ENCODE results near the gene LPA.
"Not testable (repeated sequence)": the region's sequence is repeated elsewhere in the genome, so short reads cannot be mapped to it uniquely, and the experiment has no call there.

The LPA gene, protein sequence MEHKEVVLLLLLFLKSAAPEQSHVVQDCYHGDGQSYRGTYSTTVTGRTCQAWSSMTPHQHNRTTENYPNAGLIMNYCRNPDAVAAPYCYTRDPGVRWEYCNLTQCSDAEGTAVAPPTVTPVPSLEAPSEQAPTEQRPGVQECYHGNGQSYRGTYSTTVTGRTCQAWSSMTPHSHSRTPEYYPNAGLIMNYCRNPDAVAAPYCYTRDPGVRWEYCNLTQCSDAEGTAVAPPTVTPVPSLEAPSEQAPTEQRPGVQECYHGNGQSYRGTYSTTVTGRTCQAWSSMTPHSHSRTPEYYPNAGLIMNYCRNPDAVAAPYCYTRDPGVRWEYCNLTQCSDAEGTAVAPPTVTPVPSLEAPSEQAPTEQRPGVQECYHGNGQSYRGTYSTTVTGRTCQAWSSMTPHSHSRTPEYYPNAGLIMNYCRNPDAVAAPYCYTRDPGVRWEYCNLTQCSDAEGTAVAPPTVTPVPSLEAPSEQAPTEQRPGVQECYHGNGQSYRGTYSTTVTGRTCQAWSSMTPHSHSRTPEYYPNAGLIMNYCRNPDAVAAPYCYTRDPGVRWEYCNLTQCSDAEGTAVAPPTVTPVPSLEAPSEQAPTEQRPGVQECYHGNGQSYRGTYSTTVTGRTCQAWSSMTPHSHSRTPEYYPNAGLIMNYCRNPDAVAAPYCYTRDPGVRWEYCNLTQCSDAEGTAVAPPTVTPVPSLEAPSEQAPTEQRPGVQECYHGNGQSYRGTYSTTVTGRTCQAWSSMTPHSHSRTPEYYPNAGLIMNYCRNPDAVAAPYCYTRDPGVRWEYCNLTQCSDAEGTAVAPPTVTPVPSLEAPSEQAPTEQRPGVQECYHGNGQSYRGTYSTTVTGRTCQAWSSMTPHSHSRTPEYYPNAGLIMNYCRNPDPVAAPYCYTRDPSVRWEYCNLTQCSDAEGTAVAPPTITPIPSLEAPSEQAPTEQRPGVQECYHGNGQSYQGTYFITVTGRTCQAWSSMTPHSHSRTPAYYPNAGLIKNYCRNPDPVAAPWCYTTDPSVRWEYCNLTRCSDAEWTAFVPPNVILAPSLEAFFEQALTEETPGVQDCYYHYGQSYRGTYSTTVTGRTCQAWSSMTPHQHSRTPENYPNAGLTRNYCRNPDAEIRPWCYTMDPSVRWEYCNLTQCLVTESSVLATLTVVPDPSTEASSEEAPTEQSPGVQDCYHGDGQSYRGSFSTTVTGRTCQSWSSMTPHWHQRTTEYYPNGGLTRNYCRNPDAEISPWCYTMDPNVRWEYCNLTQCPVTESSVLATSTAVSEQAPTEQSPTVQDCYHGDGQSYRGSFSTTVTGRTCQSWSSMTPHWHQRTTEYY (N-terminal part only)

DNA sequence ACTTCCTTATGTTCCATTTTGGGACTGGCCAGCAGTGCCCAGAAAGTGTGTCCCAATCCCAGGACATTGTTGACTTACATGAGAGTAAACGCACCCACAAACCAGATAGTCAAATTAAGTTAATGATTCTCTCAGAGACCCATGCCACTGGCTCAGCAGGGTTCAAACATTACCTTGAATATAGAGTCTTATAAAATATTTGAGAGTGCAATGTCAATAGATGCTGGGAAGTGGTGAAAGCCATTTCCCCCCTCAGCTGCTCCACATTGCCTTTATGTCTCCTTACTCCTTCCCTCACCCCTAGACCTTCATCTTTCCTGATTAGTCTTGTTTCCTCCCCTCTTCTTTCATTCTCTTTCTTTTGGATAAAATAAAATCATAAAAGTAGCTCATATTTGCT lies at the start of gene LPA:
Gene LPA, minus strand, starts transcription at position 78 of the 400 bp plus-strand sequence. Its CDS starts 61 bp downstream, at position 17.
- DNase-seq (ENCODE audit: low read depth in 2 of 3, low spot score in 2 of 3) = not testable (repeated sequence)

DNA sequence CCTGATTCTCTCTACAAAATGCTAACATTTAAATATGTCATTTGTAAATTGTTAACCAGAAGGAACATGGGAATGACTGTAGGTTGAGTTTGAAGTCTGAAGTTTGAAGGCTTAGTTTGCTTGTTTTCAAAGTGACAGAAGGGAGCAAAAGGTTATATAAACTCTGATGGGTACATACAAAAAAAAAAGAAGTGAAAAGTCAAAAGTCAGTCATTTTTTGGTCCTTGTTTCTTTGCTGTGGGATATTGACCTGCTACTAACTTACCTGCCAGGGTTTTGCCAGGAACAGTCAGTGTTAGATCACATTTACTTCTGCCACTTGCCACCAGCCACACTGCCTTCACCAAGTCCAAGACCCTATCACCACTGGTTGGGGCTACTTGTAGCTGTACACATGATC lies 44.9 kb upstream of the LPA start:
- DNase-seq (ENCODE audit: low read depth in 2 of 3, low spot score in 2 of 3) = not testable (repeated sequence)

- not testable (repeated sequence) for DNase-seq (ENCODE audit: low read depth in 2 of 3, low spot score in 2 of 3)
Observed at GRCh38 chr6:160704688-160705087, 40.6 kb upstream of the LPA start.

GRCh38 chr6:160701918-160702680 lies 38.0 kb upstream of the LPA start, which contains the start of gene PLG:
TSS of gene PLG (plus strand) at chr6:160702244. CDS start at chr6:160702305, 61 bp downstream.
- DNase-seq (ENCODE audit: low read depth in 2 of 3, low spot score in 2 of 3) = not testable (repeated sequence)

DNA sequence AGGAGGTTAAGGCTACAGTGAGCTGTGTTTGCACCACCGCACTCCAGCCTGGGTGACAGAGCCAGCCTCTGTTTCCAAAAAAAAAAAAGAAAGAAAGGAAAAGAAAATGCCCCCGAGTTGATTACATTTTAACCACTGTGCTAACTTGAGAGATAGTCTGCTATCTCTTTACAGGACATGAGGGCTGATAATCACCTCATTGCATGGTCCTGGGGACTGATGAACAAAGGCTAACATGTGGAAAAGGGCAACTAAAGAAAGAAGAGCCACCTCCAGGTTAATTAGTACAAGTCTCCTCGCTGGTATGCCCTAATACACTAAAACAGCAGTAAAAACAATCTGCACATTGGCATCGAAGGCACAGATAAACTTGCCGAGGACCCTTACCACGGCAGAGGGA lies 33.8 kb upstream of the LPA start:
- DNase-seq (ENCODE audit: low read depth in 2 of 3, low spot score in 2 of 3) = no peak

GRCh38 chr6:160696884-160697283 lies 32.8 kb upstream of the LPA start:
- not testable (repeated sequence) for DNase-seq (ENCODE audit: low read depth in 2 of 3, low spot score in 2 of 3)

DNA sequence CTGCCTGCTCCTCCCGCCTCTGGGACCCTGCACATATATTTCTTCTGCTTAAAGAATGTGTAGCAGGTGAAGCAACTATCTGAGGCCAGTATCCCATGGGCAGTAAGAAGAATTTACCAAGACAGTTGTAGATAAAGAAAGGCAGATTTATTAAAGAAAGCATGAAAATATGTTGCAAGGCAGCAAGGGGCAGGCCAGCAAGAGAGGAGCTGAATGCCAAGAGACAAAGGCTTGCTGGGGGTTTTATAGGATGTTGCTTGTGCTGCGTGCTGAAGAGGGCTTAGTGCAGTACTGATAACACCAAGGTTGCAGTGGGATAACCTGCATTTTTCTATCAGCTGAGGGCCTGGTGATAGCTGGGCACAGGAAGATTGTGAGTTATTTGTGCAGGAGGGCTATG lies 31.5 kb upstream of the LPA start:
- not testable (repeated sequence) for DNase-seq (ENCODE audit: low read depth in 2 of 3, low spot score in 2 of 3)

DNA sequence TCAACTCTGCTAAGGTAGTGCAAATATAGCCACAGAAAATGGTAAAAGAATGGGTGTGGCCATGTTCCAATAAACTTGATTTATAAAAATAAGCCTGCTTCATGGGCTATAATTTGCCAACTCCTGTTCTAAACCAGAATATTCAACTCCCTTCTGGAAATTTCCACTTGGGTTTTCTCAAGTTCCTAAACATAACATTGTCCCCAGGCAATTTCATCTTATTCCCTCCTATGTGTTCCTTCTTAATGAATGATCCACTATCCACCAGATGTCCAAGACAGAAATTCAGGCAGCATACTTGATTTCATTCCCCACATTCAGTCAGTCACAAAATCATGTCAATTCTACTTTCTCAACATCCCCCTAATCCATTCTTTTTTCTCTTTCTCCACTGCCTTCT lies 30.9 kb upstream of the LPA start:
- DNase-seq (ENCODE audit: low read depth in 2 of 3, low spot score in 2 of 3) = not testable (repeated sequence)

DNA sequence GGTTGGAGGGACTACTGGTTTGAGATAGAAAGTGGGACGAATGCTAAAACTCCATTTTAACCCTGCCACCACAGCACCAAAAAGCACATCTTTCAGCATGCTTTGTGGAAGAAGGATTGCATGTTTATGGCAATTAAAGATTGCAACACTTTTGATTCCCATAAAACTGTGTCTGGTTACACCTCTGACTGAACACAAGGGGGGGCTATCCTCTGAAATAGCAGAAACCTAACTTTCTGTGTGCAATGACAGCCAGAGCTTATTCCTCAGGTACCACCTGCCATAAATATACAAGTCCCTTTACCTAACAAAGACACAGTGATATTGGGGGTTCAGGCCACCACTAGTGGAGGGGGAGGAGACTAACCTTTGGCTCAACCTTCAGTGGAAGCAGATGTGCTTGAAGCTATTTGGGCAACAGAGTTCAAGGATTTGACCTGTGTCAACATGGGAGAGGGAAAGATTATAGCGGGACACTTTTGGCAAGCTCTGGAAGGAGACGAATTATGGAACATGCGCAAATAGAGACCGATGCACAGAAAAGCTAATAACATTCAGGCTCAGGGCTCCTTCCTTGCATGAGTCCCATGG lies 28.4 kb upstream of the LPA start:
- no peak for DNase-seq (ENCODE audit: low read depth in 2 of 3, low spot score in 2 of 3)

DNA sequence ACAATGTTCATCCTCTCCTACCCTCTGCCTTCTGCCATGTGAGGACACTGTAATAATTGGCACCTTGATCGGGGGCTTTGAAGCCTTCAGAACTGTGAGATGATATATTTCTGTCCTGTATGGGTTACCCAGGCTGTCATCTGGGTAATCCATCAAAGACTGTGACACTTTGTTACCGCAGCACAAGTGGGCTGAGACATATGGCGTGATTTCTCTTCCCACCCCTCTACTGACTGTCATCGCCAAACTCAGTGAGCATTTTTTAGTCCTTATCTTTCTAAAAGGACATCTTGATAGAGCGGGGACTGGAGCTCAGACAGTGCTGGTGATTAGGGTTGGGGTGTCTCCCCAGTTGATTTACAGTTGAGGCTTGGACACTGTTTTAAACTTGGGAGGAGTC lies 27.5 kb upstream of the LPA start:
- no peak for DNase-seq (ENCODE audit: low read depth in 2 of 3, low spot score in 2 of 3)

GRCh38 chr6:160690458-160690857 lies 26.4 kb upstream of the LPA start:
- DNase-seq (ENCODE audit: low read depth in 2 of 3, low spot score in 2 of 3) = no peak

DNA sequence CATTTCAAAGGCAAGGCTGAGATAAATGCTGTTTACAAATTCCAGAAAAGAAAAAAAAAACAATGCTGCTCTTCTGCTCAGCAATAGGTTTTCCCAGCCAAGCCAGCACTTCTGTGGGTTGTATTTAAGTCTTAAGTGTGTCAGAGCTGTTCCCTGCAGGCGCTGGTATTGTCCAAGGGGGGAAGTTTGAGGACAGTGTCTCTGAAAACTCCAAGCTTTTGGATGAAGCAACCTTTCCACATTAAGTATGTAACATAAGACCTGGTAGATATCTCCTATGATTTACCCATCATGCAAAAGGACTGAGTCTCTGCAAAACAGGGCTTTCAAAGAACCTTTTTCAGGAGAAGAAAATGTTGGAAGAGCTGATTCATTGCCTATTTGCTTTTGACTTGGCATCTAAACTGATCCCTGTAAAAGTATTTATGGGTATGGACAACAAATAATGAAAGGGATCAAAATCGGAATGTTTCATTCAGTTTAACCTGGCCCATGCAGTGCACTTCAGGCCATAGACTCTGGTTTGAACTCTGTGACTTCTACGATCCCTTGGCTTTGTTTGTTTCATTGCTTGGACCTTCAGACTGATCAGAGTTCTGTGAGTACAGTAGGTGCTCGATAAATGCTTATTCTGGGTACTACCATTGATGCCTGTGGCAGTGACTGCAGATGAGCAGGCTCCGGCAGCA lies 21.8 kb upstream of the LPA start:
- DNase-seq (ENCODE audit: low read depth in 2 of 3, low spot score in 2 of 3) = no peak

GRCh38 chr6:160685101-160685761 lies 21.2 kb upstream of the LPA start:
- DNase-seq (ENCODE audit: low read depth in 2 of 3, low spot score in 2 of 3) = not testable (repeated sequence)

GRCh38 chr6:160679402-160679769 lies 15.3 kb upstream of the LPA start:
- no peak for DNase-seq (ENCODE audit: low read depth in 2 of 3, low spot score in 2 of 3)

DNA sequence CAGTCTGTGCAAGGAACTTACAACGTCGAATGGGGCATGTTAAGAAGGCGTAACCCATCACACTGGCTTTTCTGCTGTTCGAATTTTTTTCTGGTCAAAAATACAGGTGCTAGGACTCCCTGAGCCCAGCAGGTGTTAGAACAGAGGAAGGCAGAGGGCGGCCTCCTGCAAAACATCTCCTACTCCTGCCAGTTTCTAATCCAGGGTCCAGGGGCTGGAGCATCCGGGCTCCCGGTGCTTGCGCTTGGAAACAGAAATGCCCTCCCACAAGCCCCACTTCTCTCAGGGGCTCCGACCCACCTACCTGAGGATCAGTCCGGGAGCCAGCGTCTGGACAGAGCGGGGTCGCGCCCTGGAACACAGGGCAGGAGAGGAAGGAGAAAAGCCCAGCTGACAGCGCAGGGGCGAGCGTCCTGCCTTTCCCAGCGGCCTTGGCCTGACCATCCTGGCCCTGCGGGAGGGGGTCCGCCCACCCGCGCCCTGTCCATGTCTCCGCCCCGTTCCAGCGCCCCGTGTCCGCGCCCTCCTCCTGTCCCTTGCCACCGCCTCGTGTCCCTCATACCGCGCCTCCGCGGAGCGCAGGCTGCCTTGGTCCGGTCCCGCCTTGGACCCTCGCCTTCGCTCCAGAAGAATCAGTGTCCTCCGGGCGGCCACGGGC lies 14.8 kb upstream of the LPA start:
- DNase-seq (ENCODE audit: low read depth in 2 of 3, low spot score in 2 of 3) = no peak

DNA sequence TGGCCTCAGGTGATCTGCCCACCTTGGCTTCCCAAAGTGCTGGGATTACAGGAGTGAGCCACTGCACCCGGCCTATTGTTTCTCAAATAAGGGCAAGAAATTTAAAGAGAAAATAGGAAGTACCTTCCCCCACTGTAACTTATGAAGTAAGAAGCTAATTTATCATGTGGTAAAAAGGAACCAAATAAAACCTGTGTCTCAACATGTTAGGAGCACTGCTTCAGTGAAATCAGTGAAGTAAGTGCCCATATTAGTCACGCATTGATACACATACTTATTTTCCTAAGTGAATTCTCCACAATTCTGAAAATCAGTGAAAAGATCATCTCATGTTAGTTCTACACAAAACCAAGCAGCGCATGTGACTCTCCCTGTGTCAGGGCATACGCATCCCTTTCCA lies 14.2 kb upstream of the LPA start:
- no peak for DNase-seq (ENCODE audit: low read depth in 2 of 3, low spot score in 2 of 3)

GRCh38 chr6:160676418-160676817 lies 12.3 kb upstream of the LPA start:
- not testable (repeated sequence) for DNase-seq (ENCODE audit: low read depth in 2 of 3, low spot score in 2 of 3)

GRCh38 chr6:160668589-160668988 lies 4.5 kb upstream of the LPA start:
- no peak for DNase-seq (ENCODE audit: low read depth in 2 of 3, low spot score in 2 of 3)
